ENCODE measurements around the gene EPO.

- TF ChIP-seq POLR2AphosphoS5 (IDR thresholded peaks at IDR 0.05; ENCODE audit: low read depth, low read length) (no peak), POLR2A (IDR thresholded peaks at IDR 0.05; ENCODE audit: low read depth, low read length) (no peak)
Measured at GRCh38 chr7:100710452-100710851, 9.8 kb upstream of the EPO start.

All from GM12892 (cell line).